MM.1S (cell line): ENCODE measurements around the gene FGFR2.
A peak's percentile ranks its signal among the peaks of the same experiment; 100 is the strongest.

Experiments used
- DNase-seq: peaks from one replicate; pipeline ENCODE4 v3.0.0-alpha.2; 2015
- H2AFZ ChIP-seq: fragments of 300-600 bp; sonication (generic); 2 replicates; pipeline ENCODE4 v1.6.0; 2016; ENCODE audit warnings: antibody characterized with exemption, low read length
- H3F3A ChIP-seq: fragments of 300-600 bp; sonication (generic); 2 replicates; pipeline ENCODE4 v1.6.1; 2016; ENCODE audit warnings: mild to moderate bottlenecking, antibody characterized with exemption, low read length, moderate library complexity, mixed read lengths; ENCODE audit not compliant: insufficient read depth
- H3K27ac ChIP-seq: fragments of 300-600 bp; sonication (generic); 2 replicates; pipeline ENCODE4 v1.5.1; 2016; ENCODE audit warnings: mild to moderate bottlenecking, low read length
- H3K27me3 ChIP-seq: fragments of 300-600 bp; sonication (generic); replicated peaks from 2 replicates; pipeline ENCODE4 v1.6.0; 2016; ENCODE audit warnings: low read length; ENCODE audit not compliant: insufficient read depth
- H3K36me3 ChIP-seq: fragments of 300-600 bp; sonication (generic); replicated peaks from 2 replicates; pipeline ENCODE4 v1.6.1; 2016; ENCODE audit warnings: mild to moderate bottlenecking, low read length, mixed read lengths; ENCODE audit not compliant: insufficient read depth
- H3K4me1 ChIP-seq: fragments of 300-600 bp; sonication (generic); 2 replicates; pipeline ENCODE4 v1.6.1; 2016; ENCODE audit warnings: low read length, mixed read lengths
- H3K4me2 ChIP-seq: fragments of 300-600 bp; sonication (generic); 2 replicates; pipeline ENCODE4 v1.6.0; 2016; ENCODE audit warnings: low read depth, low read length
- H3K4me3 ChIP-seq: fragments of 300-600 bp; sonication (generic); 2 replicates; pipeline ENCODE4 v1.5.1; 2016; ENCODE audit warnings: low read length, mixed read lengths
- H3K79me2 ChIP-seq: fragments of 300-600 bp; sonication (generic); 2 replicates; pipeline ENCODE4 v1.6.1; 2016; ENCODE audit warnings: mixed run types, low read length, mixed read lengths
- H3K9ac ChIP-seq: fragments of 300-600 bp; sonication (generic); 2 replicates; pipeline ENCODE4 v1.6.1; 2016; ENCODE audit warnings: low read length, mixed read lengths
- H3K9me2 ChIP-seq: fragments of 300-600 bp; sonication (generic); replicated peaks from 2 replicates; pipeline ENCODE4 v1.6.1; 2016; ENCODE audit warnings: mild to moderate bottlenecking, low read length, mixed read lengths; ENCODE audit not compliant: insufficient read depth
- H3K9me3 ChIP-seq: fragments of 300-600 bp; sonication (generic); replicated peaks from 2 replicates; pipeline ENCODE4 v1.6.1; 2016; ENCODE audit warnings: mild to moderate bottlenecking, low read length, mixed read lengths; ENCODE audit not compliant: insufficient read depth
- H4K20me1 ChIP-seq: fragments of 300-600 bp; sonication (generic); 2 replicates; pipeline ENCODE4 v1.6.1; 2016; ENCODE audit warnings: mild to moderate bottlenecking, low read length, moderate library complexity, mixed read lengths; ENCODE audit not compliant: insufficient read depth
- CTCF ChIP-seq: fragments of 300-600 bp; sonication (generic); IDR thresholded peaks from 2 replicates; pipeline ENCODE4 v1.5.1; 2016; ENCODE audit warnings: antibody characterized with exemption, low read length, mixed read lengths
- EZH2 ChIP-seq: fragments of 300-600 bp; sonication (generic); optimal IDR thresholded peaks from 2 replicates; pipeline ENCODE3; 2017; ENCODE audit warnings: low read depth, mild to moderate bottlenecking, antibody characterized with exemption, low read length, mixed read lengths
- EZH2phosphoT487 ChIP-seq: fragments of 300-600 bp; sonication (generic); IDR thresholded peaks from 2 replicates; pipeline ENCODE4 v1.6.1; 2018; ENCODE audit warnings: antibody characterized with exemption, low read length

Gene FGFR2

GRCh38 chr10:121594623-121595350 lies 3.5 kb downstream of the FGFR2 start:
- Histone ChIP-seq H3K36me3 (no peaks in the 10 kb centered on the region), H3K27ac (no peak overlapping the region), H4K20me1 (no peaks in the 10 kb centered on the region), H3K4me1 (peaks cover 8% of the 10 kb centered on the region; the same call in 1 of the 2 replicates), H3K9ac (no peak overlapping the region), H3K27me3 (no peaks in the 10 kb centered on the region), H3K79me2 (no peaks in the 10 kb centered on the region), H3K9me3 (no peaks in the 10 kb centered on the region), H3K9me2 (no peaks in the 10 kb centered on the region), H3F3A (no peaks in the 10 kb centered on the region), H3K4me2 (no peak overlapping the region), H3K4me3 (no peak overlapping the region), H2AFZ (no peak overlapping the region)
- DNase-seq: no peak
- no peak for TF ChIP-seq EZH2phosphoT487
- TF ChIP-seq CTCF: no peak
- no peak for TF ChIP-seq EZH2

DNA sequence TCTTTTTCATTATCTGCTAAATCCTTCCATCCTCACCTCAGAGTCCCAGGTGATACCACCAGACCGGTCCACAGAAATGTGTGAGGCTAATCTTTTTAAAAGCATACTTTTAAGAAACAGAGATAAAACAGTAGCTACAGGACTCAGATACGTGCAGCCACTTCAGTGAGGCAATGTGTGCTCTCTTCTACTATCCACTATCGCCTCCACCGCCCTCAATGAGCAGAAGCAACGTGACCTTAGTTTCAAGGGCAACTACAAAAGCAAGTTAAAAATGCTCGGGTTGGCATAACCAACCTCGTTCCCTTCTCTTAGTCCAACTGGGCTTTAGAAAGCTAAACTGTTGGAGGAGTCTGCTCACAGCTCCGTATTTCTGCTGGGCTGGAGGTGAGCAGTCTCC lies 4.2 kb downstream of the FGFR2 start:
- no peaks in the 10 kb centered on the region for H3K27me3 ChIP-seq
- no peaks in the 10 kb centered on the region for H3K79me2 ChIP-seq
- H4K20me1 ChIP-seq: no peaks in the 10 kb centered on the region
- no peaks in the 10 kb centered on the region for H3K9me3 ChIP-seq
- H3K27ac ChIP-seq: no peak overlapping the region
- H3F3A ChIP-seq: no peaks in the 10 kb centered on the region
- H3K36me3 ChIP-seq: no peaks in the 10 kb centered on the region
- H3K9me2 ChIP-seq: no peaks in the 10 kb centered on the region
- H3K4me3 ChIP-seq: no peak overlapping the region
- DNase-seq: no peak
- H3K4me2 ChIP-seq: no peak overlapping the region
- TF ChIP-seq EZH2 (no peak), EZH2phosphoT487 (no peak), CTCF (no peak)
- H3K4me1 ChIP-seq: peaks cover 8% of the 10 kb centered on the region; the same call in 1 of the 2 replicates
- no peak overlapping the region for H3K9ac ChIP-seq
- H2AFZ ChIP-seq: no peak overlapping the region

GRCh38 chr10:121593281-121594075 lies 4.8 kb downstream of the FGFR2 start:
- H3K4me1 ChIP-seq: peaks cover 5% of the 10 kb centered on the region; the same call in 1 of the 2 replicates
- no peak for DNase-seq
- H3K36me3 ChIP-seq: no peaks in the 10 kb centered on the region
- no peak overlapping the region for H3K9ac ChIP-seq
- H3F3A ChIP-seq: no peaks in the 10 kb centered on the region
- no peaks in the 10 kb centered on the region for H3K27me3 ChIP-seq
- H3K4me3 ChIP-seq: no peak overlapping the region
- peak overlapping the region; percentile 16; the same call in 1 of the 2 replicates for H3K4me2 ChIP-seq
- H3K27ac ChIP-seq: peak overlapping the region; percentile 35; the same call in 1 of the 2 replicates
- H3K79me2 ChIP-seq: no peaks in the 10 kb centered on the region
- no peak overlapping the region for H2AFZ ChIP-seq
- H4K20me1 ChIP-seq: no peaks in the 10 kb centered on the region
- H3K9me3 ChIP-seq: no peaks in the 10 kb centered on the region
- no peaks in the 10 kb centered on the region for H3K9me2 ChIP-seq
- no peak for TF ChIP-seq CTCF
- no peak for TF ChIP-seq EZH2
- TF ChIP-seq EZH2phosphoT487: no peak
